ENCODE data around the gene CYRIA. TPM values are rescaled to one million over a fixed set of nuclear protein-coding genes. Genes with fewer than 3 reads are reported as not detected.

CYRIA gene
- polyA plus RNA-seq, 1 donor (not counting 4 experiments of a cell fraction or from before 2014, with no cell fraction given) = 0.79 TPM

- Histone ChIP-seq H3K79me2 (ENCODE audit: control insufficient read depth, insufficient read depth, low read length) (no peaks in the 10 kb centered on the region), H3K4me1 (ENCODE audit: control insufficient read depth, extremely low read depth, insufficient read depth, low read length) (peaks cover 2% of the 10 kb centered on the region), H3K4me2 (ENCODE audit: control insufficient read depth, extremely low read depth, insufficient read depth, low read depth, low read length) (no peak overlapping the region), H3K27me3 (ENCODE audit: control insufficient read depth, extremely low read depth, insufficient read depth, low read length) (no peaks in the 10 kb centered on the region), H3K27ac (ENCODE audit: control insufficient read depth, insufficient read depth, low read length) (no peak overlapping the region), H3K9me3 (ENCODE audit: control insufficient read depth, low read depth, low read length) (no peaks in the 10 kb centered on the region), H3K4me3 (ENCODE audit: control insufficient read depth in 2 of 3, extremely low read depth in 1 of 3, insufficient read depth in 2 of 3, low read depth in 1 of 3, low read length in 3 of 3) (no peak overlapping the region), H3K9me1 (ENCODE audit: control insufficient read depth, extremely low read depth, insufficient read depth, low read length) (no peaks in the 10 kb centered on the region), H4K20me1 (ENCODE audit: control insufficient read depth, extremely low read depth, insufficient read depth, low read length) (no peaks in the 10 kb centered on the region), H3K9ac (ENCODE audit: control insufficient read depth, extremely low read depth, insufficient read depth, low read length) (no peak overlapping the region), H2AFZ (ENCODE audit: control insufficient read depth, low read length) (no peak overlapping the region), H3K36me3 (ENCODE audit: control insufficient read depth in 2 of 2, extremely low read depth in 1 of 2, insufficient read depth in 2 of 2, low read length in 2 of 2) (no peaks in the 10 kb centered on the region)
- TF ChIP-seq, protein P1, sequence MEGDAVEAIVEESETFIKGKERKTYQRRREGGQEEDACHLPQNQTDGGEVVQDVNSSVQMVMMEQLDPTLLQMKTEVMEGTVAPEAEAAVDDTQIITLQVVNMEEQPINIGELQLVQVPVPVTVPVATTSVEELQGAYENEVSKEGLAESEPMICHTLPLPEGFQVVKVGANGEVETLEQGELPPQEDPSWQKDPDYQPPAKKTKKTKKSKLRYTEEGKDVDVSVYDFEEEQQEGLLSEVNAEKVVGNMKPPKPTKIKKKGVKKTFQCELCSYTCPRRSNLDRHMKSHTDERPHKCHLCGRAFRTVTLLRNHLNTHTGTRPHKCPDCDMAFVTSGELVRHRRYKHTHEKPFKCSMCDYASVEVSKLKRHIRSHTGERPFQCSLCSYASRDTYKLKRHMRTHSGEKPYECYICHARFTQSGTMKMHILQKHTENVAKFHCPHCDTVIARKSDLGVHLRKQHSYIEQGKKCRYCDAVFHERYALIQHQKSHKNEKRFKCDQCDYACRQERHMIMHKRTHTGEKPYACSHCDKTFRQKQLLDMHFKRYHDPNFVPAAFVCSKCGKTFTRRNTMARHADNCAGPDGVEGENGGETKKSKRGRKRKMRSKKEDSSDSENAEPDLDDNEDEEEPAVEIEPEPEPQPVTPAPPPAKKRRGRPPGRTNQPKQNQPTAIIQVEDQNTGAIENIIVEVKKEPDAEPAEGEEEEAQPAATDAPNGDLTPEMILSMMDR (optimal IDR thresholded peaks at IDR 0.05 in 1 of 3, IDR thresholded peaks at IDR 0.05 in 1 of 3, conservative IDR thresholded peaks at IDR 0.05 in 1 of 3; ENCODE audit: extremely low read depth in 1 of 3, insufficient read depth in 2 of 3, low read length in 3 of 3) = no peak
- no peak for TF ChIP-seq EZH2 (IDR thresholded peaks at IDR 0.05; ENCODE audit: low read length)
- FAIRE-seq = no peak
- DNase-seq (ENCODE audit: low read depth, low spot score) = no peak
- dilution Hi-C loops (cut with MboI; ENCODE audit: extremely low pct_ligation_motif_present, low sequenced_read_pairs) = no loop called here
Measured at GRCh38 chr2:16622399-16622968, 43.1 kb downstream of the CYRIA start.

GRCh38 chr2:16621316-16621715, 44.3 kb downstream of the CYRIA start:
- no peak overlapping the region for H3K9ac ChIP-seq (ENCODE audit: control insufficient read depth, extremely low read depth, insufficient read depth, low read length)
- no peaks in the 10 kb centered on the region for H3K36me3 ChIP-seq (ENCODE audit: control insufficient read depth in 2 of 2, extremely low read depth in 1 of 2, insufficient read depth in 2 of 2, low read length in 2 of 2)
- dilution Hi-C loops (cut with MboI; ENCODE audit: extremely low pct_ligation_motif_present, low sequenced_read_pairs) = no loop called here
- no peaks in the 10 kb centered on the region for H3K79me2 ChIP-seq (ENCODE audit: control insufficient read depth, insufficient read depth, low read length)
- no peaks in the 10 kb centered on the region for H3K9me1 ChIP-seq (ENCODE audit: control insufficient read depth, extremely low read depth, insufficient read depth, low read length)
- DNase-seq (ENCODE audit: low read depth, low spot score) = no peak
- no peak overlapping the region for H3K4me3 ChIP-seq (ENCODE audit: control insufficient read depth in 2 of 3, extremely low read depth in 1 of 3, insufficient read depth in 2 of 3, low read depth in 1 of 3, low read length in 3 of 3)
- H3K9me3 ChIP-seq (ENCODE audit: control insufficient read depth, low read depth, low read length) = no peaks in the 10 kb centered on the region
- peaks cover 7% of the 10 kb centered on the region for H3K4me1 ChIP-seq (ENCODE audit: control insufficient read depth, extremely low read depth, insufficient read depth, low read length)
- no peak overlapping the region for H3K27ac ChIP-seq (ENCODE audit: control insufficient read depth, insufficient read depth, low read length)
- H3K4me2 ChIP-seq (ENCODE audit: control insufficient read depth, extremely low read depth, insufficient read depth, low read depth, low read length) = no peak overlapping the region
- H2AFZ ChIP-seq (ENCODE audit: control insufficient read depth, low read length) = no peak overlapping the region
- no peak for TF ChIP-seq EZH2 (IDR thresholded peaks at IDR 0.05; ENCODE audit: low read length)
- TF ChIP-seq, protein P1 (optimal IDR thresholded peaks at IDR 0.05 in 1 of 3, IDR thresholded peaks at IDR 0.05 in 1 of 3, conservative IDR thresholded peaks at IDR 0.05 in 1 of 3; ENCODE audit: extremely low read depth in 1 of 3, insufficient read depth in 2 of 3, low read length in 3 of 3) = no peak
- no peaks in the 10 kb centered on the region for H4K20me1 ChIP-seq (ENCODE audit: control insufficient read depth, extremely low read depth, insufficient read depth, low read length)
- no peaks in the 10 kb centered on the region for H3K27me3 ChIP-seq (ENCODE audit: control insufficient read depth, extremely low read depth, insufficient read depth, low read length)
- FAIRE-seq = no peak
